Endothelial cell of umbilical vein (primary cell): ENCODE results near the gene VAV2.

ENCODE experiments used
- CTCF ChIP-seq, 2 donors: IDR thresholded peaks; 1 replicate in 1 of 2; 2 replicates in 1 of 2; pipeline ENCODE4 v1.5.1; 2011; ENCODE audit warnings: low read length in 2 of 2, mild to moderate bottlenecking in 2 of 2, moderate library complexity in 2 of 2, control low read depth in 1 of 2, inconsistent platforms in 1 of 2, low read depth in 1 of 2; ENCODE audit not compliant: insufficient read depth in 1 of 2; ENCODE audit errors: extremely low read depth in 1 of 2
- GATA2 ChIP-seq: IDR thresholded peaks from 2 replicates; pipeline ENCODE4 v1.7.0; 2011; ENCODE audit warnings: low read depth, mild to moderate bottlenecking, moderate library complexity, mixed read lengths, low read length; ENCODE audit not compliant: insufficient read length, insufficient read depth
- POLR2A ChIP-seq: IDR thresholded peaks from 2 replicates; pipeline ENCODE4 v1.6.1; 2012; ENCODE audit warnings: low read depth, mild to moderate bottlenecking, control low read depth, low read length
- POLR2AphosphoS5 ChIP-seq: IDR thresholded peaks from 2 replicates; pipeline ENCODE4 v1.6.1; 2012; ENCODE audit warnings: low read depth, mild to moderate bottlenecking, control low read depth, low read length, moderate library complexity; ENCODE audit not compliant: insufficient read depth

DNA sequence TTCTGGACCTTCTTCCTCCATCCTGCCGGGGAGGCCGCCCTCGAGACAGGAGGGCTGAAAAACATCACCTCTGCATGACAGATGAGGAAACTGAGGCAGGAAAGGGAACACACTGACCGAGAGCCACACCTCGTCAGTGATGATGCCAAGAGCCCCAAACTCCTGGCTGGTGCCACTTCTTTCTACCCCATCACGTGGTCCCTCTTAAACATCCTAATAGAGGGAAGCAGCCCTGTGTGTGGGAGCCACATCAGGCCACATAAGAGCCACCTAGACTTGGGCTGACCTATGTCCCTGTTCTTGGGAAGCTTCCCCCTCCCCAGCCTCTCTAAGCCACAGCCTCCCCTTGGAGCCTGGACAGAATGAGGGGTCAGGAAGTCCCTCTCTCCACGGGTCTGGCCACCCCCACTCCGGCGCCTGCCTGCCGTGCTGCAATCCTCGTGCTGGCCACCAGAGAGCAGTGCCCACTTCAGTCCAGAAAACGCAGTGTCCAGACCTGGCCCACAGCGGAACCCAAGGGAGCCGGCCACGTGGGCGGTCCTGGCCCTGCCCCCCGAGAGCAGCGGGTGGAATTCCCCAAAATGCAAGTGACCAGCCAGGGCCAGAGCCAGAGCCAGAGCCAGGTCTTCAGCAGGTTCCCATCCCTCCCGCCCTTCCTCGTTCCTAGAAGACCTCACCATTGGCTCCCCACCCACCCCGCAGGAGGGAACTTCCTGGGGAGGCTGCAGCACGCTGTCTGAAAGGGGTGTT lies 199.2 kb downstream of the VAV2 start:
- TF ChIP-seq CTCF (IDR thresholded peaks at IDR 0.05; ENCODE audit: extremely low read depth in 1 of 2, insufficient read depth in 1 of 2, low read depth in 1 of 2, low read length in 2 of 2) (peak; percentile 96 to 97), POLR2AphosphoS5 (peak; percentile 46), POLR2A (no peak), GATA2 (no peak)
